ENCODE measurements around the gene ANKRD44. TPM values are rescaled to one million over a fixed set of nuclear protein-coding genes. Genes with fewer than 3 reads are reported as not detected.

ANKRD44 gene
- total and polyA plus RNA-seq, 12 donors: 1.1 to 20.1 (median 6.9) TPM

GRCh38 chr2:197121756-197122385 is 188.7 kb downstream of the ANKRD44 start:
- Histone ChIP-seq H3K27me3 (no peaks in the 10 kb centered on the region), H3K4me3 (no peak overlapping the region), H3K4me1 (peaks cover 0 to 5% (median 0%) of the 10 kb centered on the region in 9 donors), H3K9me3 (no peaks in the 10 kb centered on the region), H3K27ac (no peak overlapping the region), H3K36me3 (peaks cover 0 to 78% (median 0%) of the 10 kb centered on the region in 9 donors)
- no peak for DNase-seq
- ATAC-seq: no peak
- 72 to 75% methylated on average over 6 of the region's 6 CpGs for WGBS, 2 donors
- no peak for TF ChIP-seq CTCF (IDR thresholded peaks at IDR 0.05)
- intact Hi-C loops (cut with DNase I): loop anchor here in 1 of 10 donors (5.0 kb wide), 1 partner anchor 190 kb away; the partner anchor contains the start of gene ANKRD44

GRCh38 chr2:197121255-197121654 is 189.3 kb downstream of the ANKRD44 start:
- intact Hi-C loops (cut with DNase I): loop anchor here in 1 of 10 donors (5.0 kb wide), 1 partner anchor 191 kb away; the partner anchor contains the start of gene ANKRD44
- WGBS, 2 donors: 96 to 98% methylated on average over 8 of the region's 8 CpGs

GRCh38 chr2:197116306-197116879 is 194.2 kb downstream of the ANKRD44 start:
- no peak for ATAC-seq
- intact Hi-C loops (cut with DNase I): loop anchor here in 5 of 10 donors (5.0 to 10.0 kb wide), 4 partner anchors 48 to 198 kb away; partner anchors contain the start of gene ANKRD44 (in 2 of the 5)
- no peak for DNase-seq
- no peak overlapping the region for H3K27ac ChIP-seq
- peaks cover 0 to 8% (median 0%) of the 10 kb centered on the region in 9 donors for H3K4me1 ChIP-seq
- H3K9me3 ChIP-seq: no peaks in the 10 kb centered on the region
- no peaks in the 10 kb centered on the region for H3K27me3 ChIP-seq
- 84 to 86% methylated on average over 10 of the region's 10 CpGs for WGBS, 2 donors
- peaks cover 0 to 36% (median 0%) of the 10 kb centered on the region in 9 donors for H3K36me3 ChIP-seq
- H3K4me3 ChIP-seq: no peak overlapping the region
- no peak for TF ChIP-seq CTCF (IDR thresholded peaks at IDR 0.05)

More at GRCh38 chr2:197121255-197121654, 189.3 kb downstream of the ANKRD44 start:
- H3K36me3 ChIP-seq: peaks cover 0 to 73% (median 0%) of the 10 kb centered on the region in 9 donors
- no peaks in the 10 kb centered on the region for H3K27me3 ChIP-seq
- DNase-seq: no peak
- no peak for TF ChIP-seq CTCF (IDR thresholded peaks at IDR 0.05)
- H3K4me1 ChIP-seq: peaks cover 0 to 5% (median 0%) of the 10 kb centered on the region in 9 donors
- H3K9me3 ChIP-seq: no peaks in the 10 kb centered on the region
- H3K4me3 ChIP-seq: no peak overlapping the region
- ATAC-seq: no peak
- H3K27ac ChIP-seq: no peak overlapping the region

GRCh38 chr2:197115325-197115724 is 195.3 kb downstream of the ANKRD44 start:
- Histone ChIP-seq H3K27ac (no peak overlapping the region), H3K4me3 (no peak overlapping the region), H3K27me3 (no peaks in the 10 kb centered on the region), H3K36me3 (peaks cover 0 to 35% (median 0%) of the 10 kb centered on the region in 9 donors), H3K9me3 (no peaks in the 10 kb centered on the region), H3K4me1 (peaks cover 0 to 8% (median 0%) of the 10 kb centered on the region in 9 donors)
- DNase-seq (no peak), ATAC-seq (no peak)
- intact Hi-C loops (cut with DNase I): loop anchor here in 7 of 10 donors (2.0 to 10.0 kb wide), 7 partner anchors 49 to 263 kb away; partner anchors contain the start of gene ANKRD44 (in 2 of the 7)
- TF ChIP-seq CTCF (IDR thresholded peaks at IDR 0.05): no peak
